Sigmoid colon (tissue), 3 donors: ENCODE measurements around the gene AAMDC.

Experiments
- POLR2A ChIP-seq, 2 donors: fragments of 450-650 bp; IDR thresholded peaks; one replicate each; pipeline ENCODE4 v1.6.1; 2016; ENCODE audit warnings: antibody characterized with exemption in 2 of 2, mild to moderate bottlenecking in 2 of 2, moderate library complexity in 2 of 2
- TF ChIP-seq, protein P1 (sequence below), 4 experiments: fragments of 450-650 bp in 3 of 4; fragments of 200-600 bp in 1 of 4; IDR thresholded peaks; one replicate each; pipeline ENCODE4 v1.5.1; 2016 to 2019; ENCODE audit warnings: antibody characterized with exemption in 4 of 4, mild to moderate bottlenecking in 3 of 4, moderate library complexity in 2 of 4

DNA sequence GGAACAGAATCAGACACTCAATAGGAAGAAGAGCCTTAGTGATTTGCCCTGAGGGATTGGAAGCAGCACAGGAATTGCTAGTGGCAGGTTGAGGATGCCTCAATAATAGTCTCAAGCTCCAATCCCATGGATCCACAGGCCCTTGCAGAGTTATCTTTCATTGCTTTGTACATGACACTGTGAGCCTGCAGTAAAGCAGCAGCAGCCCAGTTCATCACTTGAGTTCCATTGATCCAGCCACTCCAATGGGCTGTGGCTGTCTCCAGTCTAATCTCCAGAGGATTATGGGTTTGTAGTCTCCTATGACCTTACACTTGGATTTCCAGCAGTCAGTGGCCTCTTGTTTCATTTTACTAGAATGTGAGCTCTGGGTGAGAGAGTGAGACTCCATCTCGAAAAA is 45.4 kb downstream of the AAMDC start:
- TF ChIP-seq, protein P1, sequence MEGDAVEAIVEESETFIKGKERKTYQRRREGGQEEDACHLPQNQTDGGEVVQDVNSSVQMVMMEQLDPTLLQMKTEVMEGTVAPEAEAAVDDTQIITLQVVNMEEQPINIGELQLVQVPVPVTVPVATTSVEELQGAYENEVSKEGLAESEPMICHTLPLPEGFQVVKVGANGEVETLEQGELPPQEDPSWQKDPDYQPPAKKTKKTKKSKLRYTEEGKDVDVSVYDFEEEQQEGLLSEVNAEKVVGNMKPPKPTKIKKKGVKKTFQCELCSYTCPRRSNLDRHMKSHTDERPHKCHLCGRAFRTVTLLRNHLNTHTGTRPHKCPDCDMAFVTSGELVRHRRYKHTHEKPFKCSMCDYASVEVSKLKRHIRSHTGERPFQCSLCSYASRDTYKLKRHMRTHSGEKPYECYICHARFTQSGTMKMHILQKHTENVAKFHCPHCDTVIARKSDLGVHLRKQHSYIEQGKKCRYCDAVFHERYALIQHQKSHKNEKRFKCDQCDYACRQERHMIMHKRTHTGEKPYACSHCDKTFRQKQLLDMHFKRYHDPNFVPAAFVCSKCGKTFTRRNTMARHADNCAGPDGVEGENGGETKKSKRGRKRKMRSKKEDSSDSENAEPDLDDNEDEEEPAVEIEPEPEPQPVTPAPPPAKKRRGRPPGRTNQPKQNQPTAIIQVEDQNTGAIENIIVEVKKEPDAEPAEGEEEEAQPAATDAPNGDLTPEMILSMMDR (IDR thresholded peaks at IDR 0.05) = no peak
- no peak for TF ChIP-seq POLR2A (IDR thresholded peaks at IDR 0.05)
